Skeletal muscle satellite cell (primary cell): Measurements from ENCODE around the gene GAS1.
A peak's percentile ranks its signal among the peaks of the same experiment; 100 is the strongest.

ENCODE experiments used
- H3K27me3 ChIP-seq: 2 replicates; pipeline ENCODE4 v1.7.0; 2013; ENCODE audit warnings: low read length; ENCODE audit not compliant: control insufficient read depth, insufficient read depth
- H3K36me3 ChIP-seq: 2 replicates; pipeline ENCODE4 v1.7.0; 2013; ENCODE audit warnings: mild to moderate bottlenecking, control low read depth, low read length; ENCODE audit not compliant: insufficient read depth
- H3K4me1 ChIP-seq: 2 replicates; pipeline ENCODE4 v1.7.0; 2013; ENCODE audit warnings: low read length; ENCODE audit not compliant: control insufficient read depth, insufficient read depth
- H3K4me2 ChIP-seq: 2 replicates; pipeline ENCODE4 v1.7.0; 2013; ENCODE audit warnings: mild to moderate bottlenecking, low read length
- H3K4me3 ChIP-seq: 2 replicates; pipeline ENCODE4 v1.7.0; 2013; ENCODE audit warnings: low read length
- H3K9ac ChIP-seq: 2 replicates; pipeline ENCODE4 v1.7.0; 2013; ENCODE audit warnings: mild to moderate bottlenecking, low read depth, low read length, moderate library complexity
- H3K9me3 ChIP-seq: replicated peaks from 2 replicates; pipeline ENCODE4 v1.7.0; 2013; ENCODE audit warnings: mild to moderate bottlenecking, control low read depth, low read length

The GAS1 gene

GRCh38 chr9:86942281-86943200 is 4.8 kb downstream of the GAS1 start:
- no peak overlapping the region for H3K4me3 ChIP-seq
- H3K9me3 ChIP-seq: no peaks in the 10 kb centered on the region
- H3K36me3 ChIP-seq: peaks cover 10% of the 10 kb centered on the region
- peaks cover 13% of the 10 kb centered on the region for H3K4me1 ChIP-seq
- no peaks in the 10 kb centered on the region for H3K27me3 ChIP-seq
- no peak overlapping the region for H3K4me2 ChIP-seq
- H3K9ac ChIP-seq: no peak overlapping the region

GRCh38 chr9:86941197-86941596 is 6.1 kb downstream of the GAS1 start:
- Histone ChIP-seq H3K4me2 (no peak overlapping the region), H3K9me3 (no peaks in the 10 kb centered on the region), H3K4me3 (no peak overlapping the region), H3K4me1 (peaks cover 13% of the 10 kb centered on the region), H3K9ac (no peak overlapping the region), H3K36me3 (peaks cover 10% of the 10 kb centered on the region), H3K27me3 (no peaks in the 10 kb centered on the region)

- no peaks in the 10 kb centered on the region for H3K9me3 ChIP-seq
- peaks cover 13% of the 10 kb centered on the region for H3K4me1 ChIP-seq
- no peak overlapping the region for H3K9ac ChIP-seq
- H3K27me3 ChIP-seq: no peaks in the 10 kb centered on the region
- H3K4me3 ChIP-seq: no peak overlapping the region
- H3K4me2 ChIP-seq: no peak overlapping the region
- peaks cover 10% of the 10 kb centered on the region for H3K36me3 ChIP-seq
These were observed 6.5 kb downstream of the GAS1 start for GRCh38 chr9:86940774-86941173.

- Histone ChIP-seq H3K4me2 (no peak overlapping the region), H3K9ac (no peak overlapping the region), H3K9me3 (no peaks in the 10 kb centered on the region), H3K36me3 (peaks cover 3% of the 10 kb centered on the region), H3K4me1 (peaks cover 13% of the 10 kb centered on the region), H3K27me3 (no peaks in the 10 kb centered on the region), H3K4me3 (no peak overlapping the region)
These were observed 7.4 kb downstream of the GAS1 start for GRCh38 chr9:86939891-86940290.

GRCh38 chr9:86939321-86939720 is 8.0 kb downstream of the GAS1 start:
- H3K4me2 ChIP-seq: no peak overlapping the region
- no peak overlapping the region for H3K9ac ChIP-seq
- no peaks in the 10 kb centered on the region for H3K36me3 ChIP-seq
- no peak overlapping the region for H3K4me3 ChIP-seq
- peaks cover 11% of the 10 kb centered on the region for H3K4me1 ChIP-seq
- no peaks in the 10 kb centered on the region for H3K9me3 ChIP-seq
- H3K27me3 ChIP-seq: no peaks in the 10 kb centered on the region

- no peaks in the 10 kb centered on the region for H3K36me3 ChIP-seq
- no peak overlapping the region for H3K4me2 ChIP-seq
- no peak overlapping the region for H3K9ac ChIP-seq
- H3K27me3 ChIP-seq: no peaks in the 10 kb centered on the region
- H3K9me3 ChIP-seq: no peaks in the 10 kb centered on the region
- peaks cover 6% of the 10 kb centered on the region for H3K4me1 ChIP-seq
- H3K4me3 ChIP-seq: no peak overlapping the region
These were observed 8.5 kb downstream of the GAS1 start for GRCh38 chr9:86938780-86939179.

- H3K36me3 ChIP-seq: no peaks in the 10 kb centered on the region
- no peaks in the 10 kb centered on the region for H3K9me3 ChIP-seq
- H3K4me1 ChIP-seq: peaks cover 6% of the 10 kb centered on the region
- H3K4me2 ChIP-seq: peak overlapping the region; percentile 13
- no peak overlapping the region for H3K9ac ChIP-seq
- peaks cover 6% of the 10 kb centered on the region for H3K27me3 ChIP-seq
- H3K4me3 ChIP-seq: no peak overlapping the region
These were observed 21.2 kb downstream of the GAS1 start for GRCh38 chr9:86926145-86926544.

GRCh38 chr9:86925686-86926085 is 21.6 kb downstream of the GAS1 start:
- Histone ChIP-seq H3K36me3 (no peaks in the 10 kb centered on the region), H3K4me3 (no peak overlapping the region), H3K4me1 (peaks cover 6% of the 10 kb centered on the region), H3K4me2 (no peak overlapping the region), H3K9ac (no peak overlapping the region), H3K27me3 (peaks cover 6% of the 10 kb centered on the region), H3K9me3 (no peaks in the 10 kb centered on the region)

GRCh38 chr9:86924206-86924605 is 23.1 kb downstream of the GAS1 start:
- Histone ChIP-seq H3K27me3 (peaks cover 6% of the 10 kb centered on the region), H3K36me3 (no peaks in the 10 kb centered on the region), H3K9ac (no peak overlapping the region), H3K4me3 (no peak overlapping the region), H3K4me1 (peaks cover 6% of the 10 kb centered on the region), H3K4me2 (no peak overlapping the region), H3K9me3 (no peaks in the 10 kb centered on the region)

GRCh38 chr9:86921151-86921923 is 26.0 kb downstream of the GAS1 start:
- peaks cover 6% of the 10 kb centered on the region for H3K27me3 ChIP-seq
- no peak overlapping the region for H3K9ac ChIP-seq
- no peaks in the 10 kb centered on the region for H3K9me3 ChIP-seq
- H3K4me1 ChIP-seq: peaks cover 6% of the 10 kb centered on the region
- H3K4me3 ChIP-seq: no peak overlapping the region
- H3K36me3 ChIP-seq: no peaks in the 10 kb centered on the region
- no peak overlapping the region for H3K4me2 ChIP-seq

- H3K27me3 ChIP-seq: peaks cover 6% of the 10 kb centered on the region
- H3K9me3 ChIP-seq: no peaks in the 10 kb centered on the region
- no peak overlapping the region for H3K4me2 ChIP-seq
- H3K4me3 ChIP-seq: no peak overlapping the region
- no peaks in the 10 kb centered on the region for H3K36me3 ChIP-seq
- H3K4me1 ChIP-seq: no peaks in the 10 kb centered on the region
- no peak overlapping the region for H3K9ac ChIP-seq
These were observed 28.8 kb downstream of the GAS1 start for GRCh38 chr9:86918556-86918955.
